ENCODE results near the gene IL2RA. TPM values are rescaled to one million over a fixed set of nuclear protein-coding genes. Genes with fewer than 3 reads are reported as not detected.
A peak's percentile ranks its signal among the peaks of the same experiment; 100 is the strongest.

Gene IL2RA
- total and polyA plus RNA-seq, 2 donors (not counting 1 experiment from before 2014, with no cell fraction given) = 7.2 to 56.7 TPM

DNA sequence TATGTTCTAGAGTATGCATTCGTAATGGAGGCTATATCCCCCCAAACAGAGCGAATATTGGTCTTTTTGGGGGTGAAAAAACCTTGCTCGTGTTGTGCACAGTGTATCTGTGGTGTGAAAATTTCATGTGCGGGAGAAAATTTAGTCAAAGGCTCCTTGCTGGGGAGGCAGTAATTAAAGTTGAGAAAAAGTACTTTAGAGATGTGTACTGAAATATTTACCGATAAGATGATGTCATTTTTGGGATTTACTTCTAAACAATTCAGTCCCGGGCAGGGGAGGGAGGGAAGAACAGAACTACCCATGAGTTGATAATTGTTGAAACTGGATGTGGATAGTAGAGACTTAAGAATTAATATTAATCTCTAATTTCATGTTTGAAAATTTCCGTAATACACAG, 36.0 kb upstream of the IL2RA start:
- ATAC-seq (ENCODE audit: low read depth) (no peak), DNase-seq (no peak)
- no peaks in the 10 kb centered on the region for H3K9me3 Mint-ChIP-seq (ENCODE audit: insufficient read depth)
- Histone ChIP-seq H3K9ac (ENCODE audit: low read length) (no peak overlapping the region), H3K4me2 (replicated peaks; ENCODE audit: low read depth, low read length, poor library complexity, severe bottlenecking) (no peak overlapping the region), H3K27me3 (replicated peaks in 1 of 4; ENCODE audit: control extremely low read depth in 1 of 4, control insufficient read depth in 3 of 4, insufficient read depth in 4 of 4, low read length in 3 of 4) (no peaks in the 10 kb centered on the region), H2AFZ (ENCODE audit: insufficient read depth, low read depth, low read length, poor library complexity, severe bottlenecking) (no peak overlapping the region), H3K4me3 (ENCODE audit: control extremely low read depth in 1 of 5, extremely low read depth in 1 of 5, insufficient read depth in 1 of 5, low read depth in 2 of 5, low read length in 4 of 5) (no peak overlapping the region), H3K36me3 (replicated peaks in 1 of 2; ENCODE audit: control extremely low read depth in 1 of 2, control insufficient read depth in 1 of 2, extremely low read depth in 1 of 2, insufficient read depth in 2 of 2, low read length in 1 of 2) (peaks cover 18 to 41% of the 10 kb centered on the region in 2 experiments), H3K9me3 (ENCODE audit: control extremely low read depth in 1 of 3, control insufficient read depth in 2 of 3, insufficient read depth in 1 of 3, low read length in 2 of 3) (no peaks in the 10 kb centered on the region), H3K27ac (ENCODE audit: low read length in 2 of 2) (no peak overlapping the region), H3K79me2 (ENCODE audit: control insufficient read depth, insufficient read depth, low read length) (peaks cover 82% of the 10 kb centered on the region), H4K20me1 (ENCODE audit: control insufficient read depth, insufficient read depth, low read length, poor library complexity, severe bottlenecking) (peaks cover 53% of the 10 kb centered on the region), H3K4me1 (ENCODE audit: control insufficient read depth in 2 of 2, insufficient read depth in 2 of 2, low read length in 2 of 2) (no peaks in the 10 kb centered on the region)
- TF ChIP-seq EZH2 (IDR thresholded peaks at IDR 0.05; ENCODE audit: borderline replicate concordance, insufficient read depth, low read depth, low read length, poor library complexity, severe bottlenecking) (no peak), CTCF (IDR thresholded peaks at IDR 0.05) (no peak)
- 95% methylated on average over 3 of the region's 7 CpGs for WGBS (ENCODE audit: insufficient coverage)
- peaks cover 43% of the 10 kb centered on the region for H3K4me1 Mint-ChIP-seq
- H3K4me3 Mint-ChIP-seq = no peak overlapping the region
- CTCF ChIA-PET = interaction anchor here (0.6 to 2.5 kb wide), 2 partner anchors 206 to 308 kb away, joined by 3 to 10 read pairs; no protein-coding TSS in a partner anchor
- POLR2A ChIA-PET = no interaction called here
- intact Hi-C loops (cut with micrococcal nuclease) = no loop called here
- H3K27ac Mint-ChIP-seq = no peak overlapping the region
- no peaks in the 10 kb centered on the region for H3K27me3 Mint-ChIP-seq

GRCh38 chr10:6097063-6097462, 34.9 kb upstream of the IL2RA start:
- no peaks in the 10 kb centered on the region for H3K27me3 ChIP-seq (replicated peaks in 1 of 4; ENCODE audit: control extremely low read depth in 1 of 4, control insufficient read depth in 3 of 4, insufficient read depth in 4 of 4, low read length in 3 of 4)
- H3K4me2 ChIP-seq (replicated peaks; ENCODE audit: low read depth, low read length, poor library complexity, severe bottlenecking) = no peak overlapping the region
- intact Hi-C loops (cut with micrococcal nuclease) = no loop called here
- TF ChIP-seq CTCF (IDR thresholded peaks at IDR 0.05) (no peak), EZH2 (IDR thresholded peaks at IDR 0.05; ENCODE audit: borderline replicate concordance, insufficient read depth, low read depth, low read length, poor library complexity, severe bottlenecking) (no peak)
- peaks cover 0 to 6% of the 10 kb centered on the region in 2 donors for H3K4me1 ChIP-seq (ENCODE audit: control insufficient read depth in 2 of 2, insufficient read depth in 2 of 2, low read length in 2 of 2)
- CTCF ChIA-PET = interaction anchor here (0.9 to 2.5 kb wide), 4 partner anchors 11 to 309 kb away, joined by 3 to 10 read pairs (median 6); no protein-coding TSS in a partner anchor
- H3K27ac Mint-ChIP-seq = peak overlapping the region; percentile 26
- no peak overlapping the region for H3K27ac ChIP-seq (ENCODE audit: low read length in 2 of 2)
- ATAC-seq (ENCODE audit: low read depth) (no peak), DNase-seq (no peak)
- POLR2A ChIA-PET = no interaction called here
- H3K79me2 ChIP-seq (ENCODE audit: control insufficient read depth, insufficient read depth, low read length) = peaks cover 85% of the 10 kb centered on the region
- H4K20me1 ChIP-seq (ENCODE audit: control insufficient read depth, insufficient read depth, low read length, poor library complexity, severe bottlenecking) = peaks cover 53% of the 10 kb centered on the region
- no peak overlapping the region for H3K4me3 ChIP-seq (ENCODE audit: control extremely low read depth in 1 of 5, extremely low read depth in 1 of 5, insufficient read depth in 1 of 5, low read depth in 2 of 5, low read length in 4 of 5)
- WGBS (ENCODE audit: insufficient coverage) = 98% methylated on average over 5 of the region's 5 CpGs
- no peaks in the 10 kb centered on the region for H3K27me3 Mint-ChIP-seq
- H3K4me1 Mint-ChIP-seq = peaks cover 47% of the 10 kb centered on the region
- no peak overlapping the region for H3K9ac ChIP-seq (ENCODE audit: low read length)
- peaks cover 14 to 30% of the 10 kb centered on the region in 2 experiments for H3K36me3 ChIP-seq (replicated peaks in 1 of 2; ENCODE audit: control extremely low read depth in 1 of 2, control insufficient read depth in 1 of 2, extremely low read depth in 1 of 2, insufficient read depth in 2 of 2, low read length in 1 of 2)
- no peak overlapping the region for H3K4me3 Mint-ChIP-seq
- H3K9me3 Mint-ChIP-seq (ENCODE audit: insufficient read depth) = no peaks in the 10 kb centered on the region
- no peak overlapping the region for H2AFZ ChIP-seq (ENCODE audit: insufficient read depth, low read depth, low read length, poor library complexity, severe bottlenecking)
- H3K9me3 ChIP-seq (ENCODE audit: control extremely low read depth in 1 of 3, control insufficient read depth in 2 of 3, insufficient read depth in 1 of 3, low read length in 2 of 3) = no peaks in the 10 kb centered on the region
